Measurements from ENCODE around the gene RALY. TPM values are rescaled to one million over a fixed set of nuclear protein-coding genes. Genes with fewer than 3 reads are reported as not detected.

RALY gene
- total and polyA plus RNA-seq, 2 donors (not counting 3 experiments of a cell fraction or from before 2014, with no cell fraction given): 142 to 146 TPM

DNA sequence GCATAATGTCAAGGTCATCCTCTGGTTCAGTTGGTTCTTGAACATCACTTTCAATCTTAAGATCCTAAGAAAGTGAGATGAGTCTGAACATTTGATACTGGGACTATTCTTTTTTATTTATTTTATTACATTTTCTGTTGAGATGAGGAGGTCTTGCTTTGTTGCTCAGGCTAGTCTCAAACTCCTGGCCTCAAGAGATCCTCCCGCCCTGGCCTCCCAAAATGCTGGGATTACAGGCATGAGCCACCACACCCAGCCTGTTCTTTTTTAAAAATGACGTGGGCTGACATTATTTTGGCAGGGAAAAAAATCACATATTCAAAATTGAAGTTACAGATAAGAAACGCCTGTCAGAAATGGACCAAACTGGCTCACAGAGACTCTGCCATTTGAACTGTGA lies 104.9 kb downstream of the RALY start:
- ChIA-PET CTCF (no interaction called here), POLR2A (no interaction called here)
- H3K36me3 ChIP-seq (ENCODE audit: control insufficient read depth in 2 of 2, extremely low read depth in 1 of 2, insufficient read depth in 2 of 2, low read length in 2 of 2): peaks cover 38 to 43% of the 10 kb centered on the region in 2 experiments

DNA sequence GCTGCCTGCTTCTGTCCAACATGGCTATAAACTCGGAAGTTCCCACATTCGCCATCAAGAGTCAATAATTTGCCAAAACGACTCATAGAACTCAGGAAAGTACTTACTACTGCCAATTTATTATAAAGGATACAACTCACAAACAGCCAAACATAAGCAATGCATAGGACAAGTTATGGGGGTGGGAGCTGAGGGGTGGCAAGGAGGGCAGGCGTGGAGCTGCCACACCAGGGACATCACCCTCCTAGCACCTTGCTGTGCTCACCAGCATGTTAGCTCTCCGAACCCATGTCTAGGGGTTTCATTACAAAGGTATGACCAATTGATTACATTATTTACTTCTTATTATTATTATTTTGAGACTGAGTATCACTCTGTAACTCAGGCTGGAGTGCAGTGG lies 106.0 kb downstream of the RALY start:
- no TSS peak for BruUV-seq (replicated peaks)

More for the DNA sequence above, 104.9 kb downstream of the RALY start:
- Histone ChIP-seq H3K27me3 (ENCODE audit: control insufficient read depth in 2 of 2, insufficient read depth in 2 of 2, low read length in 2 of 2) (no peaks in the 10 kb centered on the region), H3K9me1 (replicated peaks; ENCODE audit: control insufficient read depth, extremely low read depth, insufficient read depth, low read length) (no peaks in the 10 kb centered on the region), H2AFZ (ENCODE audit: low read depth, low read length) (no peak overlapping the region), H3K4me3 (replicated peaks in 1 of 3; ENCODE audit: insufficient read depth in 1 of 3, low read depth in 1 of 3, low read length in 3 of 3) (no peak overlapping the region), H3K27ac (ENCODE audit: insufficient read depth, low read depth, low read length) (no peak overlapping the region), H4K20me1 (replicated peaks; ENCODE audit: control insufficient read depth, extremely low read depth, insufficient read depth, low read length) (peaks cover 6% of the 10 kb centered on the region), H3K4me2 (ENCODE audit: insufficient read depth, low read length) (no peak overlapping the region), H3K4me1 (ENCODE audit: control insufficient read depth, extremely low read depth, insufficient read depth, low read length) (no peaks in the 10 kb centered on the region), H3K79me2 (ENCODE audit: control insufficient read depth, insufficient read depth, low read length) (peaks cover 60% of the 10 kb centered on the region), H3K9ac (replicated peaks; ENCODE audit: extremely low read depth, insufficient read depth, low read length) (no peak overlapping the region), H3K9me3 (replicated peaks; ENCODE audit: control insufficient read depth, insufficient read depth, low read length) (no peaks in the 10 kb centered on the region)
- dilution Hi-C loops (cut with MboI; ENCODE audit: extremely low pct_ligation_motif_present, low sequenced_read_pairs) (no loop called here), intact Hi-C loops (cut with micrococcal nuclease) (no loop called here)
- TF ChIP-seq FOS (IDR thresholded peaks at IDR 0.05; ENCODE audit: borderline replicate concordance, insufficient read depth, low read length) (no peak), EZH2 (IDR thresholded peaks at IDR 0.05; ENCODE audit: borderline replicate concordance, low read depth, low read length, severe bottlenecking) (no peak), GATA2 (IDR thresholded peaks at IDR 0.05; ENCODE audit: insufficient read depth, insufficient read length, low read depth, low read length) (no peak), POLR2AphosphoS5 (IDR thresholded peaks at IDR 0.05; ENCODE audit: insufficient read depth, low read depth, low read length) (no peak), POLR2A (IDR thresholded peaks at IDR 0.05; ENCODE audit: low read depth, low read length) (no peak)
- FAIRE-seq (no peak), DNase-seq (ENCODE audit: low read depth, low spot score) (no peak)
- no TSS peak for BruUV-seq (replicated peaks)

More for the DNA sequence above, 106.0 kb downstream of the RALY start:
- H3K9me1 ChIP-seq (replicated peaks; ENCODE audit: control insufficient read depth, extremely low read depth, insufficient read depth, low read length): no peaks in the 10 kb centered on the region
- peaks cover 65% of the 10 kb centered on the region for H3K79me2 ChIP-seq (ENCODE audit: control insufficient read depth, insufficient read depth, low read length)
- no peak overlapping the region for H3K4me2 ChIP-seq (ENCODE audit: insufficient read depth, low read length)
- H4K20me1 ChIP-seq (replicated peaks; ENCODE audit: control insufficient read depth, extremely low read depth, insufficient read depth, low read length): peaks cover 6% of the 10 kb centered on the region
- CTCF ChIA-PET: no interaction called here
- FAIRE-seq (no peak), DNase-seq (ENCODE audit: low read depth, low spot score) (no peak)
- POLR2A ChIA-PET: no interaction called here
- no peak overlapping the region for H3K9ac ChIP-seq (replicated peaks; ENCODE audit: extremely low read depth, insufficient read depth, low read length)
- H2AFZ ChIP-seq (ENCODE audit: low read depth, low read length): no peak overlapping the region
- H3K27me3 ChIP-seq (ENCODE audit: control insufficient read depth in 2 of 2, insufficient read depth in 2 of 2, low read length in 2 of 2): no peaks in the 10 kb centered on the region
- no peak overlapping the region for H3K4me3 ChIP-seq (replicated peaks in 1 of 3; ENCODE audit: insufficient read depth in 1 of 3, low read depth in 1 of 3, low read length in 3 of 3)
- no peak overlapping the region for H3K27ac ChIP-seq (ENCODE audit: insufficient read depth, low read depth, low read length)
- TF ChIP-seq, protein P1, sequence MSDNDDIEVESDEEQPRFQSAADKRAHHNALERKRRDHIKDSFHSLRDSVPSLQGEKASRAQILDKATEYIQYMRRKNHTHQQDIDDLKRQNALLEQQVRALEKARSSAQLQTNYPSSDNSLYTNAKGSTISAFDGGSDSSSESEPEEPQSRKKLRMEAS (IDR thresholded peaks at IDR 0.05; ENCODE audit: insufficient read depth, insufficient read length): no peak
- TF ChIP-seq MYC (IDR thresholded peaks at IDR 0.05; ENCODE audit: low read depth, low read length): no peak
- TF ChIP-seq FOS (IDR thresholded peaks at IDR 0.05; ENCODE audit: borderline replicate concordance, insufficient read depth, low read length): no peak
- TF ChIP-seq POLR2A (IDR thresholded peaks at IDR 0.05; ENCODE audit: low read depth, low read length): no peak
- no peak for TF ChIP-seq EZH2 (IDR thresholded peaks at IDR 0.05; ENCODE audit: borderline replicate concordance, low read depth, low read length, severe bottlenecking)
- no peak for TF ChIP-seq JUN (IDR thresholded peaks at IDR 0.05; ENCODE audit: borderline replicate concordance, insufficient read depth, insufficient read length, low read depth)
- TF ChIP-seq, protein P2, sequence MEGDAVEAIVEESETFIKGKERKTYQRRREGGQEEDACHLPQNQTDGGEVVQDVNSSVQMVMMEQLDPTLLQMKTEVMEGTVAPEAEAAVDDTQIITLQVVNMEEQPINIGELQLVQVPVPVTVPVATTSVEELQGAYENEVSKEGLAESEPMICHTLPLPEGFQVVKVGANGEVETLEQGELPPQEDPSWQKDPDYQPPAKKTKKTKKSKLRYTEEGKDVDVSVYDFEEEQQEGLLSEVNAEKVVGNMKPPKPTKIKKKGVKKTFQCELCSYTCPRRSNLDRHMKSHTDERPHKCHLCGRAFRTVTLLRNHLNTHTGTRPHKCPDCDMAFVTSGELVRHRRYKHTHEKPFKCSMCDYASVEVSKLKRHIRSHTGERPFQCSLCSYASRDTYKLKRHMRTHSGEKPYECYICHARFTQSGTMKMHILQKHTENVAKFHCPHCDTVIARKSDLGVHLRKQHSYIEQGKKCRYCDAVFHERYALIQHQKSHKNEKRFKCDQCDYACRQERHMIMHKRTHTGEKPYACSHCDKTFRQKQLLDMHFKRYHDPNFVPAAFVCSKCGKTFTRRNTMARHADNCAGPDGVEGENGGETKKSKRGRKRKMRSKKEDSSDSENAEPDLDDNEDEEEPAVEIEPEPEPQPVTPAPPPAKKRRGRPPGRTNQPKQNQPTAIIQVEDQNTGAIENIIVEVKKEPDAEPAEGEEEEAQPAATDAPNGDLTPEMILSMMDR (IDR thresholded peaks at IDR 0.05; ENCODE audit: extremely low read depth in 1 of 2, insufficient read depth in 1 of 2, low read depth in 1 of 2, low read length in 2 of 2): no peak
- no peak for TF ChIP-seq POLR2AphosphoS5 (IDR thresholded peaks at IDR 0.05; ENCODE audit: insufficient read depth, low read depth, low read length)
- H3K4me1 ChIP-seq (ENCODE audit: control insufficient read depth, extremely low read depth, insufficient read depth, low read length): no peaks in the 10 kb centered on the region
- no peaks in the 10 kb centered on the region for H3K9me3 ChIP-seq (replicated peaks; ENCODE audit: control insufficient read depth, insufficient read depth, low read length)
- H3K36me3 ChIP-seq (ENCODE audit: control insufficient read depth in 2 of 2, extremely low read depth in 1 of 2, insufficient read depth in 2 of 2, low read length in 2 of 2): peaks cover 39 to 47% of the 10 kb centered on the region in 2 experiments
- intact Hi-C loops (cut with micrococcal nuclease): no loop called here
- dilution Hi-C loops (cut with MboI; ENCODE audit: extremely low pct_ligation_motif_present, low sequenced_read_pairs): no loop called here

Data from endothelial cell of umbilical vein (primary cell).